ENCODE data around the gene CT45A1.

GRCh38 chrX:135741192-135741715 is 27.8 kb downstream of the CT45A1 start:
- TF ChIP-seq POLR2A (IDR thresholded peaks at IDR 0.05), result no peak
- TF ChIP-seq CTCF (IDR thresholded peaks at IDR 0.05), result no peak
